ENCODE measurements around the gene GLIS1. TPM values are rescaled to one million over a fixed set of nuclear protein-coding genes. Genes with fewer than 3 reads are reported as not detected.

GLIS1 gene
- total and polyA plus RNA-seq, 9 donors, result 0.12 to 2.9 (median 0.48) TPM; not detected in 1

DNA sequence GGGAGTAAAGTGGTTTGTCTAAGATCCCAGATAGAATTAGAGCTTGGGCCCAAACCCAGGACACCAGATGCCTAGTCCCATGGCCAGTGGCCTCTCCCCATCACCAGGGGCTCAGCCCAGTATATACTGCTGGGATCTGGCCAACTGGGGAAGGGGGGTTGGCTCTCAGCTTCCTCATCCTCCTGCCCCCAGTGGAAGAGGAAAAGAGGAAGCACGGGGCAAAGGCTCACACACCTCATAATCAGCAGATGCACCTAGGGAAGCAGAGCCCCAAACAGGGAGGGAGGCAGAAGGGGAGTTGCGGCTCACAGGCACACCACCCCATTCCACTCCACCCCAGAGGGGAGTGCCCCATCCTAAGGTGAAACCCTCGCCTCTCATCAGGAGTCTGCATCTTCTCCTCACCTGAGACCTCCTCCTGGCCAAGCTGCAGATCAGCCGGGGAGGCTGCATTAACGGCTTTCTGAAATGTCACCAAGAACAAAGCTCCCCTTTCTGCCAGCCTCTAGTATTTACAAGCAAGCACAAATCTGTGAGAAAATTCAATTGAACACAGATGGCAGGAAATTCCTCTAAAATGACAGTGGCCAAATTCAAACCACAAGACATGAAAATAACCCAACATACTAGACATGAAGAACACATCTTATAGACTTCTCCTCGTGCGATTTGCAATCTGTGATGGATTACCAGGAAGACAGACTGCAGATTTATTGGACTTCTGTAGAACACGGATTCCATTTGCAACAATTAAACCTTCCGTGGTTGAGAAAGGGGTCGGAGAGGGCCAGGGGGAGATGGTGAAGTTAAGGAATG, 82.8 kb downstream of the GLIS1 start:
- Histone ChIP-seq H3K27ac (no peak overlapping the region), H3K9me3 (no peaks in the 10 kb centered on the region), H3K4me1 (ENCODE audit: insufficient read depth) (no peaks in the 10 kb centered on the region), H3K4me3 (no peak overlapping the region), H3K27me3 (no peaks in the 10 kb centered on the region), H3K36me3 (no peaks in the 10 kb centered on the region)
- intact Hi-C loops (cut with DNase I), result no loop called here
- 31 to 49% (median 31%) methylated on average over 10 of the region's 10 CpGs for WGBS, 3 donors
- TF ChIP-seq POLR2A (IDR thresholded peaks at IDR 0.05) (no peak), CTCF (IDR thresholded peaks at IDR 0.05) (no peak), EP300 (IDR thresholded peaks at IDR 0.05) (no peak)
- peak in 1 of 5 donors; percentile 4 for DNase-seq

DNA sequence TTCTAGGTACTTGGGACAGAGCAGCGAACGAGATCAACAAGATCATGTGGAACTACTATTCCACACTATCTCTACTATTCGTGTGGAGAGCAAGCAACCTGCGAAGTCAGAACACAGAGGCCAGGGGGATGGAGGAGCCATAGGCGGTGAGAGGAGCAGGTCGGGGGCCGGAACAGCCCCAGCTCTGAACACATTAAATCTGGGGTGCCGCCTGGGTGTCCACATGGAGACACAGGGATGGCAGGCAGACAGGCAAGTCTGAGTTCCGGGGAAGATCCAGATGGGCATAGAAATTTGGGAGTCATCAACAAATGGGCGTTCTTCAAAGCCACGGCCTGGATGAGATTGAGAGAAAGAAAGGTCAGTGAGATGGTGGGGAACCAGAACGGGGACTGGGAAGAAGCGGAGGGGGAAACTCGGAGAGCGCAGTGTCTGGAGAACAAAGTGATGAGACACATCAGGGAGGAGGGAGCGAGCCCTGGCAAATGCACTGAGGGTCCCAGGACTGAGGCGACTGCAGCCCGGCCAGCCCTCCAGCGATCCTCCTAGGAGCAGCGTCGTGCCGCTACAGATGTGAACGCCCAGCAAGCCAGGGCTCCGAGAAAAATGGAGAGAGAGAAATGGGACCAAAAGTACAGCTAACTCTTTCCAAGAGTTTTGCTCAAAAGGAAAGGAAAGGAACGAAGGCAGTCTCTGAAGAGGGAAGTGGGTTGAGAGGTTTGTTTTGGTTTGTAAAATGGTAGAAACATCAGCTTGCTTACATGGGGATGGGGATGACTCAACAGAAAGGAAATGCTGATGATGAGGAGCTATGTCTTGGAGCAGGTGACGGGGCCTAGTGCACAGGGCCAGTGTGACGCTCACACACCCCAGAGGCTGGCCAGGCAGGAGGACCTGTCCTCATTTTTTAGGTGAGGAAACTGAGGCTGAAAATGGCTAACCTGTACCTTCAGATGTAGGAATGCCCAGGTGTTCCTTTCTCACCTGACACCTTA, 84.5 kb downstream of the GLIS1 start:
- DNase-seq, result peak in 1 of 5 donors; percentile 9
- no peak overlapping the region for H3K27ac ChIP-seq
- H3K36me3 ChIP-seq, result no peaks in the 10 kb centered on the region
- WGBS, 3 donors, result 78 to 82% (median 80%) methylated on average over 27 of the region's 27 CpGs
- no peak for TF ChIP-seq POLR2A (IDR thresholded peaks at IDR 0.05)
- TF ChIP-seq EP300 (IDR thresholded peaks at IDR 0.05), result no peak
- TF ChIP-seq CTCF (IDR thresholded peaks at IDR 0.05), result no peak
- intact Hi-C loops (cut with DNase I), result no loop called here
- H3K27me3 ChIP-seq, result no peaks in the 10 kb centered on the region
- H3K4me1 ChIP-seq (ENCODE audit: insufficient read depth), result no peaks in the 10 kb centered on the region
- no peaks in the 10 kb centered on the region for H3K9me3 ChIP-seq
- no peak overlapping the region for H3K4me3 ChIP-seq

- H3K4me1 ChIP-seq (ENCODE audit: insufficient read depth), result no peaks in the 10 kb centered on the region
- no peaks in the 10 kb centered on the region for H3K36me3 ChIP-seq
- intact Hi-C loops (cut with DNase I), result no loop called here
- peak in 1 of 5 donors; percentile 13 for DNase-seq
- H3K4me3 ChIP-seq, result no peak overlapping the region
- H3K27me3 ChIP-seq, result no peaks in the 10 kb centered on the region
- TF ChIP-seq POLR2A (IDR thresholded peaks at IDR 0.05), result no peak
- no peak for TF ChIP-seq CTCF (IDR thresholded peaks at IDR 0.05)
- no peak for TF ChIP-seq EP300 (IDR thresholded peaks at IDR 0.05)
- H3K27ac ChIP-seq, result no peak overlapping the region
- 79% methylated on average over 5 of the region's 5 CpGs for WGBS, 3 donors
- no peaks in the 10 kb centered on the region for H3K9me3 ChIP-seq
Observed at GRCh38 chr1:53653631-53654030, 85.3 kb downstream of the GLIS1 start.

DNA sequence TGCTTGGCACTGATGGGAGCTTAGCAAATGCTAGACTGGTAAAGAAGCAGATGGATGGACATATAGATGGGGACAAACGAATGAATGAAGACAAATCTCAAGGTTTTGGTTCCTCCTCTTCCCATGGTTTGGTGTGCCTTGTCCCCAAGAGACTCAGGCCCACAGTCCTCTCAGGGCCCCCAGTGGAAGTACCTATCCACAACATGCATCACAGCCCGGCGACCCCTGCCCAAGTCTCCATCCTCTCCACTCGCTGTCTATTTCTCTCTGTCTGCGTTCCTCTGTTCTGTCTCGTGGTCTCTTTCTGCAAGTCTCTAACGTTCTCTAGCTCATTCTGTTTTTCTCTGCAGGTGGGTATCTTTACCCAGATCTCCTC, 85.8 kb downstream of the GLIS1 start:
- TF ChIP-seq EP300 (IDR thresholded peaks at IDR 0.05) (no peak), POLR2A (IDR thresholded peaks at IDR 0.05) (no peak), CTCF (IDR thresholded peaks at IDR 0.05) (no peak)
- peak in 1 of 5 donors; percentile 7 for DNase-seq
- Histone ChIP-seq H3K27ac (no peak overlapping the region), H3K36me3 (no peaks in the 10 kb centered on the region), H3K27me3 (no peaks in the 10 kb centered on the region), H3K4me1 (ENCODE audit: insufficient read depth) (no peaks in the 10 kb centered on the region), H3K9me3 (no peaks in the 10 kb centered on the region), H3K4me3 (no peak overlapping the region)
- intact Hi-C loops (cut with DNase I), result no loop called here
- 81 to 88% (median 84%) methylated on average over 7 of the region's 7 CpGs for WGBS, 3 donors

Data from ovary (tissue), 9 donors.